Fibroblast of lung (primary cell): ENCODE measurements around the gene WWC1.

ENCODE experiments used
- CTCF ChIP-seq, 2 donors: IDR thresholded peaks in 1 of 2; conservative IDR thresholded peaks in 1 of 2; 1 replicate in 1 of 2; 2 replicates in 1 of 2; pipeline ENCODE4 v1.5.1; 2011 to 2012; ENCODE audit warnings: low read length in 2 of 2, control low read depth in 1 of 2, inconsistent platforms in 1 of 2, low read depth in 1 of 2, mild to moderate bottlenecking in 1 of 2
- EZH2 ChIP-seq: IDR thresholded peaks from 2 replicates; pipeline ENCODE4 v1.5.1; 2012; ENCODE audit warnings: low read length, control low read depth, mild to moderate bottlenecking; ENCODE audit errors: missing control alignments

GRCh38 chr5:168291964-168292785, 730 bp downstream of the WWC1 start:
- TF ChIP-seq CTCF (conservative IDR thresholded peaks at IDR 0.05 in 1 of 2, IDR thresholded peaks at IDR 0.05 in 1 of 2; ENCODE audit: low read depth in 1 of 2, low read length in 2 of 2), result peak in 1 of 2 donors; percentile 3
- no peak for TF ChIP-seq EZH2
